Omental fat pad (tissue), 4 donors: ENCODE results near the gene SULT1E1. TPM values are rescaled to one million over a fixed set of nuclear protein-coding genes. Genes with fewer than 3 reads are reported as not detected.

Experiments used
- ATAC-seq: fragments of 150-250 bp; one replicate; pipeline ENCODE4 v1.9.1; 2016; ENCODE audit warnings: mild to moderate bottlenecking, moderate library complexity; ENCODE audit not compliant: low FRiP score
- DNase-seq: peaks from one replicate; pipeline ENCODE4 v3.0.0-alpha.2; 2019; ENCODE audit warnings: low spot score
- CTCF ChIP-seq, 3 donors: fragments of 450-650 bp; IDR thresholded peaks; one replicate each; pipeline ENCODE4 v1.5.1; 2016 to 2017; ENCODE audit warnings: antibody characterized with exemption in 3 of 3, mild to moderate bottlenecking in 3 of 3, moderate library complexity in 2 of 3
- total RNA-seq, 4 donors: library from RNA; depleted of rRNA; stranded (reverse); fragments of >200 nt; gene quantifications; one replicate each; pipeline ENCODE4 v1.1.0, GENCODE V29; 2016

SULT1E1 gene
- total RNA-seq, 4 donors from 2014 or later: not detected

- DNase-seq (no peak), ATAC-seq (no peak)
- no peak for TF ChIP-seq CTCF (IDR thresholded peaks at IDR 0.05)
Measured at GRCh38 chr4:69861756-69862155, 1.8 kb upstream of the SULT1E1 start.

GRCh38 chr4:69860521-69861298 is 765 bp upstream of the SULT1E1 start:
- DNase-seq: no peak
- no peak for TF ChIP-seq CTCF (IDR thresholded peaks at IDR 0.05)
- no peak for ATAC-seq

- ATAC-seq: no peak
- no peak for TF ChIP-seq CTCF (IDR thresholded peaks at IDR 0.05)
Measured at GRCh38 chr4:69859140-69859685, 732 bp downstream of the SULT1E1 start.

GRCh38 chr4:69858690-69859089 is 1.3 kb downstream of the SULT1E1 start:
- no peak for ATAC-seq

More at GRCh38 chr4:69859140-69859685, 732 bp downstream of the SULT1E1 start:
- DNase-seq: no peak

GRCh38 chr4:69855822-69856221 is 4.1 kb downstream of the SULT1E1 start:
- no peak for DNase-seq
- no peak for ATAC-seq
- TF ChIP-seq CTCF (IDR thresholded peaks at IDR 0.05): no peak

More at GRCh38 chr4:69858690-69859089, 1.3 kb downstream of the SULT1E1 start:
- TF ChIP-seq CTCF (IDR thresholded peaks at IDR 0.05): no peak
- no peak for DNase-seq

GRCh38 chr4:69849969-69850368 is 10.0 kb downstream of the SULT1E1 start:
- no peak for ATAC-seq
- DNase-seq: no peak
- no peak for TF ChIP-seq CTCF (IDR thresholded peaks at IDR 0.05)

GRCh38 chr4:69849297-69849696 is 10.6 kb downstream of the SULT1E1 start:
- no peak for DNase-seq
- no peak for TF ChIP-seq CTCF (IDR thresholded peaks at IDR 0.05)
- ATAC-seq: no peak
